Testis (tissue), 2 donors: ENCODE results near the gene IL18BP.

Experiments
- POLR2A ChIP-seq: fragments of 450-650 bp; IDR thresholded peaks from one replicate; pipeline ENCODE4 v1.6.1; 2017; ENCODE audit warnings: antibody characterized with exemption, mild to moderate bottlenecking, moderate library complexity
- TF ChIP-seq, protein P1 (sequence below), 3 experiments: fragments of 450-650 bp in 2 of 3; fragments of 200-600 bp in 1 of 3; sonication (generic) in 1 of 3; IDR thresholded peaks; one replicate each; pipeline ENCODE4 v1.5.1; 2016 to 2019; ENCODE audit warnings: antibody characterized with exemption in 3 of 3, mild to moderate bottlenecking in 2 of 3, moderate library complexity in 1 of 3

- TF ChIP-seq, protein P1, sequence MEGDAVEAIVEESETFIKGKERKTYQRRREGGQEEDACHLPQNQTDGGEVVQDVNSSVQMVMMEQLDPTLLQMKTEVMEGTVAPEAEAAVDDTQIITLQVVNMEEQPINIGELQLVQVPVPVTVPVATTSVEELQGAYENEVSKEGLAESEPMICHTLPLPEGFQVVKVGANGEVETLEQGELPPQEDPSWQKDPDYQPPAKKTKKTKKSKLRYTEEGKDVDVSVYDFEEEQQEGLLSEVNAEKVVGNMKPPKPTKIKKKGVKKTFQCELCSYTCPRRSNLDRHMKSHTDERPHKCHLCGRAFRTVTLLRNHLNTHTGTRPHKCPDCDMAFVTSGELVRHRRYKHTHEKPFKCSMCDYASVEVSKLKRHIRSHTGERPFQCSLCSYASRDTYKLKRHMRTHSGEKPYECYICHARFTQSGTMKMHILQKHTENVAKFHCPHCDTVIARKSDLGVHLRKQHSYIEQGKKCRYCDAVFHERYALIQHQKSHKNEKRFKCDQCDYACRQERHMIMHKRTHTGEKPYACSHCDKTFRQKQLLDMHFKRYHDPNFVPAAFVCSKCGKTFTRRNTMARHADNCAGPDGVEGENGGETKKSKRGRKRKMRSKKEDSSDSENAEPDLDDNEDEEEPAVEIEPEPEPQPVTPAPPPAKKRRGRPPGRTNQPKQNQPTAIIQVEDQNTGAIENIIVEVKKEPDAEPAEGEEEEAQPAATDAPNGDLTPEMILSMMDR (IDR thresholded peaks at IDR 0.05): no peak
- no peak for TF ChIP-seq POLR2A
These were observed 2.6 kb downstream of the IL18BP start for GRCh38 chr11:72001285-72001684.
